H9 (cell line): ENCODE data around the gene GNPDA1. TPM values are rescaled to one million over a fixed set of nuclear protein-coding genes. Genes with fewer than 3 reads are reported as not detected.

ENCODE experiments used
- DNase-seq: peaks from one replicate; pipeline ENCODE4 v3.0.0-alpha.2; 2017
- H2AFZ ChIP-seq: one replicate; pipeline ENCODE4 v1.6.1; 2013; ENCODE audit warnings: mild to moderate bottlenecking, low read length, control low read depth, moderate library complexity
- H2AK5ac ChIP-seq: 2 replicates; pipeline ENCODE4 v1.6.1; 2013; ENCODE audit warnings: low read length, control low read depth, mixed read lengths; ENCODE audit not compliant: insufficient read length
- H2BK120ac ChIP-seq: one replicate; pipeline ENCODE4 v1.6.1; 2013; ENCODE audit warnings: low read depth, mild to moderate bottlenecking, low read length, control low read depth, inconsistent platforms; ENCODE audit not compliant: poor library complexity, severe bottlenecking
- H2BK12ac ChIP-seq: 2 replicates; pipeline ENCODE4 v1.6.1; 2013; ENCODE audit warnings: low read length, control low read depth, mixed read lengths, low read depth; ENCODE audit not compliant: insufficient read length
- H2BK15ac ChIP-seq: 2 replicates; pipeline ENCODE4 v1.6.1; 2013; ENCODE audit warnings: low read depth, low read length, control low read depth
- H2BK20ac ChIP-seq: one replicate; pipeline ENCODE4 v1.6.1; 2013; ENCODE audit warnings: low read depth, mild to moderate bottlenecking, low read length, control low read depth, inconsistent platforms; ENCODE audit not compliant: poor library complexity, severe bottlenecking
- H2BK5ac ChIP-seq: 2 replicates; pipeline ENCODE4 v1.6.1; 2013; ENCODE audit warnings: low read length, control low read depth, mixed read lengths; ENCODE audit not compliant: insufficient read length
- H3K14ac ChIP-seq: 2 replicates; pipeline ENCODE4 v1.6.1; 2013; ENCODE audit warnings: low read length, control low read depth; ENCODE audit not compliant: insufficient read depth
- H3K18ac ChIP-seq: 2 replicates; pipeline ENCODE4 v1.6.1; 2013; ENCODE audit warnings: low read depth, mild to moderate bottlenecking, mixed read lengths, low read length, control low read depth; ENCODE audit not compliant: insufficient read length
- H3K23ac ChIP-seq: 2 replicates; pipeline ENCODE4 v1.6.1; 2013; ENCODE audit warnings: low read length, control low read depth, mixed read lengths, low read depth; ENCODE audit not compliant: insufficient read length
- H3K23me2 ChIP-seq: 2 replicates; pipeline ENCODE4 v1.6.1; 2013; ENCODE audit warnings: low read depth, mild to moderate bottlenecking, mixed read lengths, low read length, control low read depth; ENCODE audit not compliant: insufficient read length, poor library complexity, severe bottlenecking
- H3K27ac ChIP-seq: 2 replicates; pipeline ENCODE4 v1.5.1; 2013; ENCODE audit warnings: low read length, control low read depth, mixed read lengths, low read depth; ENCODE audit not compliant: insufficient read length
- H3K27me3 ChIP-seq: 2 replicates; pipeline ENCODE4 v1.6.1; 2013; ENCODE audit warnings: low read length, control low read depth, inconsistent platforms; ENCODE audit not compliant: insufficient read depth
- H3K4ac ChIP-seq: 2 replicates; pipeline ENCODE4 v1.6.1; 2013; ENCODE audit warnings: low read depth, mild to moderate bottlenecking, control low read depth, inconsistent platforms, low read length, moderate library complexity
- H3K4me1 ChIP-seq: 2 replicates; pipeline ENCODE4 v1.6.1; 2013; ENCODE audit warnings: low read length, control low read depth, inconsistent platforms; ENCODE audit not compliant: insufficient read depth
- H3K4me2 ChIP-seq: 2 replicates; pipeline ENCODE4 v1.6.1; 2013; ENCODE audit warnings: low read length, control low read depth, mixed read lengths; ENCODE audit not compliant: insufficient read length, insufficient read depth
- H3K56ac ChIP-seq: 2 replicates; pipeline ENCODE4 v1.6.1; 2013; ENCODE audit warnings: low read depth, mild to moderate bottlenecking, mixed read lengths, low read length, control low read depth; ENCODE audit not compliant: insufficient read length
- H3K79me1 ChIP-seq: 2 replicates; pipeline ENCODE4 v1.6.1; 2013; ENCODE audit warnings: low read depth, mild to moderate bottlenecking, moderate library complexity, low read length, control low read depth, inconsistent platforms; ENCODE audit not compliant: insufficient read depth, poor library complexity, severe bottlenecking
- H3K79me2 ChIP-seq: 2 replicates; pipeline ENCODE4 v1.6.1; 2013; ENCODE audit warnings: low read length, control low read depth, inconsistent platforms; ENCODE audit not compliant: insufficient read depth
- H3K9ac ChIP-seq: 2 replicates; pipeline ENCODE4 v1.6.1; 2013; ENCODE audit warnings: low read length, control low read depth, mixed read lengths; ENCODE audit not compliant: insufficient read length; ENCODE audit errors: extremely low read depth
- H3K9me3 ChIP-seq: one replicate; pipeline ENCODE4 v1.6.1; 2013; ENCODE audit warnings: low read depth, low read length, inconsistent platforms; ENCODE audit not compliant: control insufficient read depth
- H3T11ph ChIP-seq: one replicate; pipeline ENCODE4 v1.6.1; 2013; ENCODE audit warnings: mild to moderate bottlenecking, low read length, control low read depth, inconsistent platforms
- H4K20me1 ChIP-seq: one replicate; pipeline ENCODE4 v1.6.1; 2013; ENCODE audit not compliant: control insufficient read depth, insufficient read length, insufficient read depth
- H4K5ac ChIP-seq: 2 replicates; pipeline ENCODE4 v1.6.1; 2013; ENCODE audit warnings: low read depth, mild to moderate bottlenecking, mixed read lengths, low read length, control low read depth; ENCODE audit not compliant: insufficient read length
- H4K8ac ChIP-seq: replicated peaks from 2 replicates; pipeline ENCODE4 v1.6.1; 2013; ENCODE audit warnings: low read length, control low read depth, mixed read lengths, low read depth; ENCODE audit not compliant: insufficient read length
- H4K91ac ChIP-seq: 2 replicates; pipeline ENCODE4 v1.6.1; 2013; ENCODE audit warnings: low read depth, mild to moderate bottlenecking, moderate library complexity, mixed read lengths, low read length, control low read depth; ENCODE audit not compliant: insufficient read length
- H3K27ac Mint-ChIP-seq, 3 experiments: 2 replicates in 2 of 3; 3 replicates in 1 of 3; pipeline ENCODE4 v1.8.0; 2020 to 2021; ENCODE audit warnings: mixed read lengths in 3 of 3, mild to moderate bottlenecking in 1 of 3, moderate library complexity in 1 of 3
- H3K27me3 Mint-ChIP-seq: 2 replicates; pipeline ENCODE4 v1.8.0; 2021; ENCODE audit warnings: low read depth, mild to moderate bottlenecking, moderate library complexity, mixed read lengths
- H3K36me3 Mint-ChIP-seq, 3 experiments: 2 replicates in 2 of 3; 3 replicates in 1 of 3; pipeline ENCODE4 v1.8.0; 2020 to 2021; ENCODE audit warnings: low read depth in 3 of 3, mixed read lengths in 3 of 3; ENCODE audit not compliant: insufficient read depth in 1 of 3
- H3K4me1 Mint-ChIP-seq, 2 experiments: 2 replicates each; pipeline ENCODE4 v1.8.0; 2020; ENCODE audit warnings: mixed read lengths in 2 of 2
- H3K4me3 Mint-ChIP-seq, 2 experiments: 2 replicates in 1 of 2; 3 replicates in 1 of 2; pipeline ENCODE4 v1.8.0; 2020 to 2021; ENCODE audit warnings: mild to moderate bottlenecking in 2 of 2, mixed read lengths in 2 of 2, moderate library complexity in 1 of 2
- H3K9me3 Mint-ChIP-seq, 2 experiments: 2 replicates in 1 of 2; 3 replicates in 1 of 2; pipeline ENCODE4 v1.8.0; 2020; ENCODE audit warnings: mild to moderate bottlenecking in 2 of 2, mixed read lengths in 2 of 2, moderate library complexity in 1 of 2
- CTCF ChIP-seq: fragments of 200-600 bp; sonication (generic); conservative IDR thresholded peaks from 3 replicates; pipeline ENCODE4 v1.8.0; 2021; ENCODE audit warnings: antibody characterized with exemption, mild to moderate bottlenecking
- WGBS: extraction: QIAGEN DNeasy Blood & Tissue Kit; methylation state at CpG from one replicate; pipeline ENCODE4 v1.1.7; 2013; ENCODE audit warnings: missing lambda C conversion rate, low lambda C conversion rate, mixed read lengths; ENCODE audit not compliant: insufficient read length; ENCODE audit errors: extremely low coverage; 5-methylcytosine and 5-hydroxymethylcytosine counted together
- total RNA-seq: library from RNA; stranded (reverse); gene quantifications from 2 replicates; pipeline ENCODE4 v1.2.1, GENCODE V29; 2021

GNPDA1 gene
- total RNA-seq, 1 experiment from 2014 or later = 66.8 TPM

- H3K9me3 Mint-ChIP-seq = no peaks in the 10 kb centered on the region; a peak in 1 of 5 replicates
- DNase-seq = no peak
- no peaks in the 10 kb centered on the region for H3K23me2 ChIP-seq
These were observed 58.6 kb downstream of the GNPDA1 start for GRCh38 chr5:141954194-141954593.

More at GRCh38 chr5:141954194-141954593, 58.6 kb downstream of the GNPDA1 start:
- Histone ChIP-seq H3K79me2 (no peaks in the 10 kb centered on the region), H4K8ac (no peak overlapping the region), H3K4ac (no peak overlapping the region), H3K9me3 (no peaks in the 10 kb centered on the region), H4K5ac (no peak overlapping the region), H3K4me1 (no peaks in the 10 kb centered on the region; the same call in 1 of the 2 replicates), H3K4me2 (no peak overlapping the region), H2BK5ac (no peak overlapping the region), H2BK12ac (no peak overlapping the region), H3K18ac (no peak overlapping the region), H3K23ac (no peak overlapping the region), H3K56ac (no peak overlapping the region), H3K27ac (no peak overlapping the region), H3K27me3 (no peaks in the 10 kb centered on the region), H2AK5ac (no peak overlapping the region), H3T11ph (no peak overlapping the region), H3K14ac (no peak overlapping the region), H2BK15ac (no peak overlapping the region), H4K91ac (no peak overlapping the region), H2BK20ac (no peak overlapping the region), H4K20me1 (no peaks in the 10 kb centered on the region), H3K9ac (no peak overlapping the region), H3K79me1 (no peaks in the 10 kb centered on the region), H2BK120ac (no peak overlapping the region), H2AFZ (no peak overlapping the region)
- no peaks in the 10 kb centered on the region for H3K36me3 Mint-ChIP-seq
- no CpG with 5 or more reads among the region's 2 CpGs for WGBS
- H3K4me3 Mint-ChIP-seq = no peak overlapping the region
- TF ChIP-seq CTCF = no peak
- H3K4me1 Mint-ChIP-seq = peaks cover 11 to 22% of the 10 kb centered on the region in 2 experiments
- H3K27me3 Mint-ChIP-seq = peaks cover 3% of the 10 kb centered on the region; the same call in 1 of the 2 replicates
- H3K27ac Mint-ChIP-seq = no peak overlapping the region
